ENCODE results near the gene KIAA0319L.

GRCh38 chr1:35599411-35599810 is 42.2 kb upstream of the KIAA0319L start:
- TF ChIP-seq CTCF (conservative IDR thresholded peaks at IDR 0.05) (no peak), ZFX (IDR thresholded peaks at IDR 0.05) (no peak)
